Uterus (tissue), 4 donors: ENCODE data around the gene GCSAM. TPM values are rescaled to one million over a fixed set of nuclear protein-coding genes. Genes with fewer than 3 reads are reported as not detected.

ENCODE experiments used
- DNase-seq, 2 donors: peaks; one replicate each; pipeline ENCODE4 v3.0.0-alpha.2; 2019 to 2020
- H3K27ac ChIP-seq, 2 donors: fragments of 200-600 bp; sonication (generic); 1 replicate in 1 of 2; 2 replicates in 1 of 2; pipeline ENCODE4 v1.5.1; 2016 to 2018
- H3K27me3 ChIP-seq, 2 donors: fragments of 200-600 bp; sonication (generic); one replicate each; pipeline ENCODE4 v1.5.1; 2018 to 2019; ENCODE audit warnings: control low read depth in 1 of 2
- H3K36me3 ChIP-seq, 2 donors: fragments of 200-600 bp; sonication (generic); one replicate each; pipeline ENCODE4 v1.5.1; 2019; ENCODE audit warnings: control low read depth in 1 of 2
- H3K4me1 ChIP-seq, 2 donors: fragments of 200-600 bp; sonication (generic); one replicate each; pipeline ENCODE4 v1.5.1; 2018 to 2019; ENCODE audit warnings: control low read depth in 1 of 2
- H3K4me3 ChIP-seq, 2 donors: fragments of 200-600 bp; sonication (generic); 1 replicate in 1 of 2; 2 replicates in 1 of 2; pipeline ENCODE4 v1.5.1; 2018 to 2019; ENCODE audit warnings: mild to moderate bottlenecking in 1 of 2
- H3K9me3 ChIP-seq, 2 donors: fragments of 200-600 bp; sonication (generic); one replicate each; pipeline ENCODE4 v1.5.1; 2019; ENCODE audit warnings: control low read depth in 1 of 2
- POLR2A ChIP-seq, 2 donors: fragments of 450-650 bp; IDR thresholded peaks; one replicate each; pipeline ENCODE4 v1.6.1; 2016; ENCODE audit warnings: antibody characterized with exemption in 2 of 2, mild to moderate bottlenecking in 1 of 2, moderate library complexity in 1 of 2
- intact Hi-C: fragments of 100-400 bp; cut with DNase I; formaldehyde crosslinking; loops from one replicate; pipeline ENCODE4 v1.15.1; 2023; ENCODE audit warnings: low total_unique reads
- total RNA-seq, 4 donors: library from RNA; depleted of rRNA in 3 of 4; stranded (reverse); fragments of >200 nt in 3 of 4; gene quantifications; one replicate each; pipeline versions ENCODE4 v1.1.0 to v1.2.4, GENCODE V29; 2014 to 2023
- TF ChIP-seq, protein P1 (sequence below), 4 experiments: fragments of 200-600 bp in 2 of 4; fragments of 450-650 bp in 2 of 4; sonication (generic) in 2 of 4; IDR thresholded peaks; one replicate each; pipeline ENCODE4 v1.5.1; 2016 to 2019; ENCODE audit warnings: antibody characterized with exemption in 4 of 4, mild to moderate bottlenecking in 2 of 4, moderate library complexity in 1 of 4
- donor health status: DM: yes; HTN: yes; CAD: no.

The GCSAM gene
- total RNA-seq, 4 donors from 2014 or later, result 0.14 TPM; not detected in 3

DNA sequence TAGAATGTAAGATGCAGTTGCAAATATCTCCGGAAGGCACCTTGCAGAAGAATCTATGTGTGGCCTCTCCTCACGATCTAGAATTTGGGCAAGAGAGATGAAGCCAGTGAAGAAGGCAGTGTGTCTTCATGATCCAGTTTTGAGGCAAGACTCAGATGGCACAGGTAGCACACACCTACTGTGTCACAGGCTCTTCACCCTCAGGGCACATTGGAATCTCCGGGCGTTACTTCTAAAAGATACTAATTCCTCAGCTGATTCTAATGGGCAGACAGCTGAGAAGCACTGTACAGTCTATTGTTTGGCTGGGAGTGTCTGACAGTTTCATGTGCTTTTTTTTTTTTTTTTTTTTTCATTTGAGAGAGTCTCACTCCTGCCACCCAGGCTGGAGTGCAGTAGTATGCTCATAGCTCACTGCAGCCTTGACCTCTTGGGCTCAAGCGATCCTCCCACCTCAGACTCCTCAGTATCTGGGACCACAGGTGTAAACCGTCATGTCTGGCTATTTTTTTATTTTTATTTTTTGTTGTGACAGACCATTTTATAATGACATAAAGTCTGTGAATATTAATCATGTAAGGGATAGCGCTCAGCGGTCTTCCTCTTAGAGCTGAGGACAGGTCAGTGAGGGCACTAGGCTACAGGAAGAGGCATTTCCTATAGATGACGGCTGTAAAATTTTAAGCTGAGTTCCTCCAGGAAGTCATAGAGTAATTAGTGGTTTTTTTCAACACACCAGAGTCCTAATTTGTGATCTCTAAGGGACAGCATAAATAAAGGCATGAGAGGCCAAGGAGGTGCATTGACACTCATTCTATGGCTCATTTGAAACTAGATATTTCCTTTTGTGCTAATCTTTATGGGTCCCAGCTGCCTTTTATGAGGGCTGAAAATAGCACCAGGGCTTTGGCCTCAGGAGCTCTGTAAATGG lies 42.8 kb downstream of the GCSAM start:
- no peak for TF ChIP-seq POLR2A (IDR thresholded peaks at IDR 0.05)
- TF ChIP-seq, protein P1, sequence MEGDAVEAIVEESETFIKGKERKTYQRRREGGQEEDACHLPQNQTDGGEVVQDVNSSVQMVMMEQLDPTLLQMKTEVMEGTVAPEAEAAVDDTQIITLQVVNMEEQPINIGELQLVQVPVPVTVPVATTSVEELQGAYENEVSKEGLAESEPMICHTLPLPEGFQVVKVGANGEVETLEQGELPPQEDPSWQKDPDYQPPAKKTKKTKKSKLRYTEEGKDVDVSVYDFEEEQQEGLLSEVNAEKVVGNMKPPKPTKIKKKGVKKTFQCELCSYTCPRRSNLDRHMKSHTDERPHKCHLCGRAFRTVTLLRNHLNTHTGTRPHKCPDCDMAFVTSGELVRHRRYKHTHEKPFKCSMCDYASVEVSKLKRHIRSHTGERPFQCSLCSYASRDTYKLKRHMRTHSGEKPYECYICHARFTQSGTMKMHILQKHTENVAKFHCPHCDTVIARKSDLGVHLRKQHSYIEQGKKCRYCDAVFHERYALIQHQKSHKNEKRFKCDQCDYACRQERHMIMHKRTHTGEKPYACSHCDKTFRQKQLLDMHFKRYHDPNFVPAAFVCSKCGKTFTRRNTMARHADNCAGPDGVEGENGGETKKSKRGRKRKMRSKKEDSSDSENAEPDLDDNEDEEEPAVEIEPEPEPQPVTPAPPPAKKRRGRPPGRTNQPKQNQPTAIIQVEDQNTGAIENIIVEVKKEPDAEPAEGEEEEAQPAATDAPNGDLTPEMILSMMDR (IDR thresholded peaks at IDR 0.05), result no peak
- Histone ChIP-seq H3K27me3 (no peaks in the 10 kb centered on the region), H3K27ac (no peak overlapping the region), H3K4me1 (no peaks in the 10 kb centered on the region), H3K4me3 (no peak overlapping the region), H3K36me3 (no peaks in the 10 kb centered on the region), H3K9me3 (no peaks in the 10 kb centered on the region)
- intact Hi-C loops, result no loop called here
- no peak for DNase-seq

DNA sequence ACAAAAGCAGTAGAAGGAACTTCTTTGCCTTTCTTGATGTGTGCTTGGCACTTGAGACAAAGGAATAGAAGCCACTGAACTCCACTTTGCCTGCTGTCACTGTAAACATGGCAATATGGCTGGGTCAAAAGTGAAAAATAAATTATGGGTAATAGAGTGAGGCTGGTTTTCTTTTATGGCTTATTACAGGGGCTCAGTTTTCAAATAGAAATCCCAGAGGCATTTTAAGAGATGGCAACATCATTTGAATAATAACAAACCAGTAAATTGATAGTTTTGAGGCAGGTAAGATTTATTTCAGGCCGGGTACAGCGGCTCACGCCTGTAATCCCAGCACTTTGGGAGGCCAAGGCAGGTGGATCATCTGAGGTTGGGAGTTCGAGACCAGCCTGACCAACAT lies 44.1 kb downstream of the GCSAM start:
- no peaks in the 10 kb centered on the region for H3K9me3 ChIP-seq
- H3K4me3 ChIP-seq, result no peak overlapping the region
- no peak overlapping the region for H3K27ac ChIP-seq
- H3K4me1 ChIP-seq, result no peaks in the 10 kb centered on the region
- intact Hi-C loops, result no loop called here
- no peaks in the 10 kb centered on the region for H3K27me3 ChIP-seq
- TF ChIP-seq, protein P1 (IDR thresholded peaks at IDR 0.05), result no peak
- no peak for TF ChIP-seq POLR2A (IDR thresholded peaks at IDR 0.05)
- no peak for DNase-seq
- H3K36me3 ChIP-seq, result no peaks in the 10 kb centered on the region

DNA sequence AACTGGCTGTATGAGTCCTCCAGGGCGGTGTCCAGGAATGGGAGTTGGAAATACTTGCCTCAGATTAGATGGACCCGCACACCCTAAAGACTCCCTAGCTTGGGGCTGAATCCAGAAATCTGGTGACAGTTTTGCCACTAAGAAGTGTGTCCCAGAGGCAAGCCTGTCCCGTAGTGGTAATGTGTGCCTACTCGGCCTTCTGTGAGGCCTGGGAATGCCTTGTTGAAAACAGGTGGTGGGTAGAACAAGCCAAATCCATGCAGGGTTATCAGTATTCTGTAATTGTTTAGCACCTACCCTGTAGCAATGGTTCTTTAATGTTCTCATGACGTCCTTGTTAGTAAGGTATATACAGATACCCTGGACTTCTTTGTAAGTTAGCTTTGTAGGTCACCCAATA lies 45.3 kb downstream of the GCSAM start:
- no peak for TF ChIP-seq POLR2A (IDR thresholded peaks at IDR 0.05)
- TF ChIP-seq, protein P1 (IDR thresholded peaks at IDR 0.05), result no peak
- intact Hi-C loops, result no loop called here
- Histone ChIP-seq H3K36me3 (no peaks in the 10 kb centered on the region), H3K4me3 (no peak overlapping the region), H3K27me3 (no peaks in the 10 kb centered on the region), H3K4me1 (no peaks in the 10 kb centered on the region), H3K9me3 (no peaks in the 10 kb centered on the region), H3K27ac (no peak overlapping the region)
- no peak for DNase-seq

DNA sequence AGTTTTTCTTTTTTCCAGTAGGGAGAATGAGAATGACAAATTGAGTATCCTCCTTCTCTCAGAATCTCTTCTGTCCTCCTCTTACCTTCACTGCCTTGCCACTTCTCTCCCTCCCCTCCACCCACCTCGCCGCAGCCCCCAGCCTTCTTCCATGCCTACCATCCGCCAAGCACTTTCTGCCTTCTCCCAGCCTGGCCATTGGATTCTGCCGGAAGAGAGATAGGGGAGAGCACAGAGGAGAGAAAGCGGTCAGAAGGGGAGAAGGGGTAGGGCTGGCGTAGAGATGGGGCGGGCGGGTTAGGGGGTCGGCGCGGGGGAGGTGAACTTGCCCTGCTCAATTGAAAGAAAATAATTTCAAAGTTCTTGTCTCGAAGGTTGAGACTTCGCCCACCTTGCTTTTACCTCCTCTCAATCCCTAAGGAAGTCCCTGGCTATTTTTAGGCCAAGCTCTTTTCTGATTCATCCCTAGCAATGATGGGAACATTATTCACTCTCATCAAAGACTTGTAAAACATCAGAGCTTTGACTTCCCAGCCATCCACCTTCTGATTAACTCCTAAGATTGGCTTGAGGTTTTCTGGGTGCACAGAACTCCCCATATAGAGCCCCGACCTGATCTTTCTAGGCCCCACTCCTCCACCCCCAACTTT lies 46.0 kb downstream of the GCSAM start:
- H3K36me3 ChIP-seq, result no peaks in the 10 kb centered on the region
- TF ChIP-seq, protein P1 (IDR thresholded peaks at IDR 0.05), result no peak
- no peak for TF ChIP-seq POLR2A (IDR thresholded peaks at IDR 0.05)
- intact Hi-C loops, result no loop called here
- H3K9me3 ChIP-seq, result no peaks in the 10 kb centered on the region
- no peak overlapping the region for H3K27ac ChIP-seq
- no peak for DNase-seq
- peak overlapping the region; percentile 40 to 47 for H3K4me3 ChIP-seq
- H3K4me1 ChIP-seq, result no peaks in the 10 kb centered on the region
- no peaks in the 10 kb centered on the region for H3K27me3 ChIP-seq
